Measurements from ENCODE around the gene ABHD1. TPM values are rescaled to one million over a fixed set of nuclear protein-coding genes. Genes with fewer than 3 reads are reported as not detected.

Gene ABHD1
- total RNA-seq = not detected in 2 replicates

GRCh38 chr2:27123302-27124150 is at the start of gene ABHD1:
TSS of gene ABHD1 (plus strand) at chr2:27123815. CDS start at chr2:27123949, 134 bp downstream.

DNA sequence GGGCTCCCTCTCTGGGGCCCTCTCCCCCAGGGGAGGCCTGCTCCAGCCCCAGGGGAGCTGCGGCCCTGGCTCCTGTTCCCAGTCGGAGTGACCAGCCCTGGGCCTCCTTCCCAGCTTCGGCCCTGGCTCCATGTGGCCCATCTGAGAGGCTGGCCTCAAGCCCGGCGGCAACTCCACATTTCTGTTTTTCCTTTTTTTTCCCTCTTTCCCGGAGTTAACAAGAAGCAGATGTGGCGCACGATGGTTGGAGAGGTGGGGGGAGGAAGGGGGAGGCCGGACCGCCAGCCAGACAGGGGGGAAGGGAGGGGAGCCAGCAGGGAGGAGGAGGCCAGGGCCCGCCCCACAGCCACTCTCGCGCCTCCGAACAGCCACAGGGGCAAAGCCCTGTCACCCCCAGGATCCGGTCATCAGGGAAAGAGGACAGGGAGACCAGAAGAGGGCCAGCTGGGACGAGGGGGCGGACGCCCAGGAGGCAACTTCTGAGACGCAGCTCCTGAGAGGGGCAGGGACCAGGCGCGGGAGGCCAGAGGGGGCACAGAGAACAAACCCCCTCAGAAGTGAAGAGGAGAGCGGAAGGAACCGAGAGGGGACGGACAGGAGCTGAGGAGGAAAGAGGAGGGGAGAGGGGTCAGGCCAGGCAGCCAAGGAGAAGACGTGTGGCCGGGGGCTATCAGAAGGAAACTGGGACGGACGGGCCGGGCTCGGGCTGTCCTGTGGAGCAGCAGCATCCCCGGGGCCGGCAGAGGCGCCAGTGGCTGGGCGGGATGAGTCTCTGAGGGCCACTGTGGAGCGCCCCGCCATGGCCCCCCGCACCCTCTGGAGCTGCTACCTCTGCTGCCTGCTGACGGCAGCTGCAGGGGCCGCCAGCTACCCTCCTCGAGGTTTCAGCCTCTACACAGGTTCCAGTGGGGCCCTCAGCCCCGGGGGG is 45.1 kb upstream of the ABHD1 start, which contains the start of gene EMILIN1:
TSS of gene EMILIN1 (plus strand) at position 349 of the 928 bp plus-strand sequence. CDS start at position 800, 451 bp downstream.

GRCh38 chr2:27086724-27087593 is 36.7 kb upstream of the ABHD1 start, which contains the start of gene KHK:
TSS of gene KHK (plus strand) at chr2:27086772. CDS start at chr2:27087260, 488 bp downstream.

DNA sequence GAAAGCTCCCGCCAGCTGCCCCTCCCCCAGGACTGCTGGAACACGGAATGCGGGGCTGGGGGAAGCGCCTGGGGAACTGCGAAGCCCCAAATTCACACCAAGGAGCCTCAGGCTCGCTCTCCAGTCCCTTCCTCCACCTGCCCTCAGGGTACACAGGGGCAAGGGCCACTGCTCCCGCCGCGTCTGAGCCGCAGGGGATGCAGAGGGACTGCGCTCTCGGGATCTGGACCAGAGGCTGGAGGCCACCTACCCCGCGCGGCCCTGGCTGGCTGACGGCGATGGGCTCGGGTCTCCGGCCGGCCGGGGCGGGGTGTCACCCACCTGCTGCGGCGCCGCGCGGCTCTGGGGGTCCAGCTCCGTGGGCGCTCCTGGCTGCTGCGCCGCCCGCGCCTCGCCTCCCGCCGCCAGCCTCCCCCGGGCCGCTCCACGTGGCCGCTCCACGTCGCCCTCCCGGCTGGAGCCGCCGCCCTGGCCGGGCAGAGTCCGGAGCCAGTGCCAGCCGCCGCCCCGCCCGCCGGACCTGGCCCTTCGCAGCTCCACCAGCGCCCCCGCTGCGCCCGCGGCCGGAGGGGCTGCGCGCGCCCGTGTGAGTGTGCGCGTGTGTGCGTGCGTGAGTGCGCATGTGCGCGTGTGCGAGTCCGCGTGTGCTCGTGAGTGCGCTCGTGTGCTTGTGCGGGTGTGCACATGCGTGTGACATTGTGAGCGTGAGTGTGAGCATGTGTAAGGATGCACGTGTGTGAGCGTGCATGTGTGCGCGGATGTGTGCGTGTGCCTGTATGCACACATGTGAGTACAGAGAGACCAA is 4.9 kb upstream of the ABHD1 start, which contains the start of gene CGREF1:
TSS of gene CGREF1 (minus strand) at position 604 of the 805 bp plus-strand sequence. CDS start 14,762 bp downstream, outside the sequence.

GRCh38 chr2:27133905-27134780 is 10.5 kb downstream of the ABHD1 start, which contains the start of gene PREB:
TSS of gene PREB (minus strand) at chr2:27134636. CDS start at chr2:27134421, 215 bp downstream.

GRCh38 chr2:27139310-27139709 is 15.7 kb downstream of the ABHD1 start, which contains the start of gene PRR30:
TSS of gene PRR30 (minus strand) at chr2:27139410. CDS start at chr2:27138329, 1,081 bp downstream.

GRCh38 chr2:27148801-27149439 is 25.3 kb downstream of the ABHD1 start, which contains the start of gene TCF23:
TSS of gene TCF23 (plus strand) at chr2:27149004. CDS start at chr2:27149134, 130 bp downstream.

Other genes starting within 250 kb of the ABHD1 start
- 1.3 and 2.0 TPM in 2 replicates for gene MAPRE3, start 153.2 kb upstream of the ABHD1 start, total RNA-seq
- gene TMEM214, start 90.8 kb upstream of the ABHD1 start, total RNA-seq = 68.0 and 78.1 TPM in 2 replicates
- gene AGBL5, start 72.1 kb upstream of the ABHD1 start, total RNA-seq = 39.6 and 41.2 TPM in 2 replicates
- 217 and 424 TPM in 2 replicates for gene OST4, start 52.2 kb upstream of the ABHD1 start, total RNA-seq
- 5.2 and 24.7 TPM in 2 replicates for gene EMILIN1, start 45.2 kb upstream of the ABHD1 start, total RNA-seq
- gene KHK, start 37.0 kb upstream of the ABHD1 start, total RNA-seq = under 0.01 TPM in 1 of 2 replicates, not detected in the other
- gene CGREF1, start 4.7 kb upstream of the ABHD1 start, total RNA-seq = under 0.01 and 0.33 TPM in 2 replicates
- gene PREB, start 10.8 kb downstream of the ABHD1 start, total RNA-seq = 44.4 and 75.3 TPM in 2 replicates
- not detected in 2 replicates for gene PRR30, start 15.6 kb downstream of the ABHD1 start, total RNA-seq
- gene TCF23, start 25.2 kb downstream of the ABHD1 start, total RNA-seq = not detected in 2 replicates
- 197 and 201 TPM in 2 replicates for gene ATRAID, start 88.2 kb downstream of the ABHD1 start, total RNA-seq
- gene SLC5A6, start 88.5 kb downstream of the ABHD1 start, total RNA-seq = 174 and 243 TPM in 2 replicates
- 46.3 and 52.6 TPM in 2 replicates for gene CAD, start 93.6 kb downstream of the ABHD1 start, total RNA-seq
- gene SLC30A3, start 139.2 kb downstream of the ABHD1 start, total RNA-seq = 0.11 TPM in 1 of 2 replicates, not detected in the other
- gene DNAJC5G, start 151.6 kb downstream of the ABHD1 start, total RNA-seq = not detected in 2 replicates
- gene TRIM54, start 158.6 kb downstream of the ABHD1 start, total RNA-seq = not detected in 2 replicates
- gene UCN, start 184.6 kb downstream of the ABHD1 start, total RNA-seq = 0.22 and 2.0 TPM in 2 replicates
- gene MPV17, start 199.3 kb downstream of the ABHD1 start, total RNA-seq = 56.1 TPM in 2 replicates
- gene GTF3C2, start 232.9 kb downstream of the ABHD1 start, total RNA-seq = 43.6 and 52.2 TPM in 2 replicates
- 30.6 and 34.1 TPM in 2 replicates for gene EIF2B4, start 246.5 kb downstream of the ABHD1 start, total RNA-seq
- 148 and 178 TPM in 2 replicates for gene SNX17, start 246.8 kb downstream of the ABHD1 start, total RNA-seq